ENCODE data around the gene KIAA1549.

Gene KIAA1549

DNA sequence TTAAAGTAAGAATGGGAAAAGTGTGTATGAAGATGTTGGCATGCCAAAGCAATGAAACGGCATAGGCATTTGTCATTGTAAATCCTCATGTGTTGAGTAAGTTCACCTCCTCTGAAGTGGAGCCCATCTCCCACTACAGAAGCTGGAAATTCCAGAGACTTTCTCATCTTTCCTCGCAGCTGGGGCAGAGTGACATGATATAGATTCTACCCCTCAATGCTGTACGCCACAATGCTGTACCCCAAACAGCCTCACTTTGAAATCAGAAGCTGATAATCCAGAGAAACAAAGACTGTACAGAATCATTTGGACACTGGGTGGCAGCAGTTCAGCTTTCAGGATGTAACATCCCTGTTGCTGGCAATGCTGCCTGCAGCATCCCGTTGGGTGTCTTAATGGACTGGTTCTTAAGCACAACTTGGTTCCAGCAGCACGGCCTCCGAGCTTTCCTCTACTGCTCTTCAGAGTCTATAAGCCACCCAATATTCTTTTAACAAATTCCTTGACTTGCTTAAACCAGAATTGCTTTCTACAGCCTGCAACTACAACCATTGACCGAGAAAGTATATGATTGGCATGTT lies 35.8 kb upstream of the KIAA1549 start:
- peak; percentile 78 for TF ChIP-seq CTCF (IDR thresholded peaks at IDR 0.05; ENCODE audit: insufficient read depth, low read depth, low read length, missing control alignments)
- H3K4me3 ChIP-seq (ENCODE audit: low read length) = no peak overlapping the region

DNA sequence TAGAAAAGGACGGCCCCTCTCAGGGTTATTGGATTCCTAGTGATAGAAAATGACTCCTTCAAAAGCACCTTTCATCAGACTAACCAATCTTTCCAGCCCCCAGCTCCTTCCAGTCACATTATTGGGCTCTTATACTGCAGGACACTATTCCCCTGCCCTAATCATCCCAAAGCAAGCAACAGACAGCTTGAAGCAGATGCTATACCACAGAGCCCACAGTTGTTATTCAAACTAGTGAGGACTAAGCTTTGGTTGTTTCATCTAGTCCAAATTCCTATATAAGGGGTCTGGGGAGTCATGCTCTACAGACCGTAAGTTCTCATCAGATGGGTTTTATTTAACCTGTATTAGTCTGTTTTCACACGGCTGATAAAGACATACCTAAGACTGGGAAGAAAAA lies 30.2 kb upstream of the KIAA1549 start:
- DNase-seq (ENCODE audit: low read depth) = no peak
- H3K4me3 ChIP-seq (ENCODE audit: low read length) = no peak overlapping the region
- TF ChIP-seq CTCF (IDR thresholded peaks at IDR 0.05; ENCODE audit: insufficient read depth, low read depth, low read length, missing control alignments) = no peak

More for the DNA sequence above, 35.8 kb upstream of the KIAA1549 start:
- peak; percentile 74 for DNase-seq (ENCODE audit: low read depth)

DNA sequence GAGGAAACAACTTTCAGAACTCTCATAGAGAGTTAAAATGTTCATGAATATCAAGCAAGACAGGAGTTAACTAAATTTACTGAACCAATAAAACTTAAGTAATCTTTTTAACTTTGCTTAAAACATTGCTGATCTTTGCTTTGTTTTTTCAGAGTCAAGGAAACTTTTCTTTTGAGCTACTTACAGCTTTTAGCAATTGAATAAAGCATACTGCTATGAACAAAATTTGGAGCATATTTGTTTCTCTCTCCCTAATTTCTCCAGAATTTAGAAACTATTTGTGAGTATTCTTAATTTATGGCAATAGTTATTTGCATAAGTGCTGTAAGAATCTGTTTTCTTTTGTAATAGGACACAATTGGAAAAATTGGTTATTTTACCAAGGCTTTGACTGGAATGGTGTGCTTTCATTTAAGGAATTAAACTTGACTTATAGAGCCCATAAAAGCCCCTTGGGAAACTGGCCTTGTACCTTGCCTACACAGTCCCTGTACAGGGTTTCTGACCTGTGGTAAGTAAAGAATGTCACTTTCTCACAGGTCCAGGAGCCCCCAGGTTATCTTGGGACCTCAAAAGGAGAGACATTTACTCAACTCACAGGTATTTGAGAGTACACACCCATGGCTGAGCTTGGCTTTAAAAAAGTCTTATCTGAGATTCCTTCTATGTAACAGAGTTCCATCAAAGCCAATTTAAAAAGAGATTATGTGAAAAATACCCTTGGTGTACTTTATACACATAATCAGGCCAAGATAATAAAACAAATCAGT lies 23.3 kb upstream of the KIAA1549 start:
- TF ChIP-seq CTCF (IDR thresholded peaks at IDR 0.05; ENCODE audit: insufficient read depth, low read depth, low read length, missing control alignments) = no peak
- no peak for DNase-seq (ENCODE audit: low read depth)

DNA sequence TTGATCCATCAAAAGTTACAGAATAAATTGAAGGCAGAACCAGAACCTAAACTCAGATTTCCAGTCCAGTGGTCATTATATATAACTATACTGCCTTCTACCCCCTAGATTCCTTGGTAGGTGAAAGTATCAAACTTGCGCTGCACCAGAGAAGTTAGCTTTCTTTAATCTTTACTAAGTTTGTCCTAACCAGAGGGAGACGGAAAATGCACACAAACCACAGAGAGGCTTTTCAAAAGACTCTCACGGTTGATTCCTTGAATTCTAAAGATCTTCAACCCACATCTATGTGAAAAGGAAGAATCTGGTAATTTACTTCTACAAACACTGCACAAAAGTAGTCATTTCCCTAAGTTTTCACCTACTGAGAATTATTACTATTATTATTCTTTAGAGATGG lies 18.2 kb upstream of the KIAA1549 start:
- no peak for TF ChIP-seq CTCF (IDR thresholded peaks at IDR 0.05; ENCODE audit: insufficient read depth, low read depth, low read length, missing control alignments)
- no peak overlapping the region for H3K4me3 ChIP-seq (ENCODE audit: low read length)
- no peak for DNase-seq (ENCODE audit: low read depth)

More for the DNA sequence above, 23.3 kb upstream of the KIAA1549 start:
- no peak overlapping the region for H3K4me3 ChIP-seq (ENCODE audit: low read length)

- H3K4me3 ChIP-seq (ENCODE audit: low read length) = no peak overlapping the region
- DNase-seq (ENCODE audit: low read depth) = no peak
Measured at GRCh38 chr7:138992052-138992531, 10.9 kb upstream of the KIAA1549 start.

DNA sequence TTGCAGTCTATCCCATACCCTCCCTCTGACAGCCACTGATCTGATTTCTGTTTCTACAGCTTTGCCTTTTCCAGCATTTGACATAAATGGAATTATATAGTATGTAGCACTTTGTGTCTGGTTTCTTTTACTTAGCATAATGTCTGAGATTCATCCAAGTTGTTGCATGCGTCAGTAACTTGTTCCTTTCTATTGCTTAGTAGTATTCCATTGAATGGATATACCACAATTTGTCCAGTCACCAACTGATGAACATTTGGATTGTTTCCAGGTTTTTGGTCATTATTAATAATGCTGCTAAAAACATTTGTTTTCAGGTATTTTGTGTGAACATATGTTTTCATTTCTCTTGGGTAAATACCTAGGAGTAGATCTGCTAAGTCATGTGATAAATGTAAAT lies 6.5 kb upstream of the KIAA1549 start:
- H3K4me3 ChIP-seq (ENCODE audit: low read length) = no peak overlapping the region
- DNase-seq (ENCODE audit: low read depth) = no peak
- TF ChIP-seq CTCF (IDR thresholded peaks at IDR 0.05; ENCODE audit: insufficient read depth, low read depth, low read length, missing control alignments) = no peak

More at GRCh38 chr7:138992052-138992531, 10.9 kb upstream of the KIAA1549 start:
- no peak for TF ChIP-seq CTCF (IDR thresholded peaks at IDR 0.05; ENCODE audit: insufficient read depth, low read depth, low read length, missing control alignments)
